GF-D8 (cell line): ENCODE measurements around the gene LRRC7.

Experiments
- DNase-seq: peaks from one replicate; lab custom pipeline; 2025; lab: John Stamatoyannopoulos, UW

Gene LRRC7

DNA sequence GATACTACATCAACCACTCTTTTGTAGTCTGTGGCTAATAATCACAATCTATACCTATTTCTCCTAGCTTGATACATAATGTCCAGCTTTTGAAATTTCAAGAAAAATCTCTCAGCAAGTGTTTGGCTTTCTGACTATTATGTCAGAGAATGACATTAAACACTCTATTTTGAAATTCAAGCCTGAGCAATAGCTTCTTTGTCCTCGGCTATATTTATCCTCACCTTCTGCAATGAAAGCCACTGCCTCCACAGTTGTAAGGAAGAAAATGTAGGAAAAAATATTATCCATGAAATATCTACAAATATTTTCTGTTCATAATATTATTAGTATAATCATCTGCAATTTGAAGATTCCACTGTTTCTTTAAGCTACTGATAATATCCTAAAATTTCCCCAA lies 22.1 kb downstream of the LRRC7 start:
- DNase-seq, result no peak

DNA sequence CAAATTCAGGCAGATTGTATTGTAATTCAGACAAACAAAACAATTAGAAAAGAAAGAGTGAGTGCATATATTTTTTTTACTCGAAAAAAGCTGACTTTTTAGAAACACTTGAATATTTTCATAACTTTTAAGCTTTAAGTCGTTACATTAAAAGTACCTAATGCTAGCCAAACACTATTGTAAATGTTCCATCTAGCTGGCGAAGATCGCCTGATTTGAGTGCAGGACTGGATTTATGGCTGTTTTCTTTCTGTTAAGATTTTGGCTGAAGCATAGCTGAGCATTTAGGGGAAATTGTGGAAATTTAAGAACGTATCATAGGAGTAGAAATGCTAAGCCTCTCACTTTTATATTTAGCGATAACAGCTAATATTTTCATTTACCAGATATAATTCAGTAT lies 24.6 kb downstream of the LRRC7 start:
- no peak for DNase-seq

DNA sequence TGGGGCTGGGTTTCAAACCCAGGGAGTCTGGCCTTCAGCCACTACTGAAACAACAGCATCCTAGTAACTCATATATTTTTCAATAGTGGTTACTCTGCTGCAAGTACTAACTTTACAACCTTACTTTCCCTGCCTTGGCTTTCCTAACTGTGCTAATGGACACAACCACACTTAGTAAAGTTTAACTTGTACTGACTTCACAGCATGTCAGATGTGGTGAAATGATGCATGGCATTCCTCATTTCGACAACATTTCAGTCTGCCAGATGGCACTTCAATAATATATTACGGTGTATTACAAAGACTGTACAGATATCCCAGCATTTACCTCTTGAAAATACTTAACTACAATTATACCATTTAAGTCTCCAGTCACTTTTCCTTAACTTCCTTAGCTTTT lies 27.8 kb downstream of the LRRC7 start:
- no peak for DNase-seq

DNA sequence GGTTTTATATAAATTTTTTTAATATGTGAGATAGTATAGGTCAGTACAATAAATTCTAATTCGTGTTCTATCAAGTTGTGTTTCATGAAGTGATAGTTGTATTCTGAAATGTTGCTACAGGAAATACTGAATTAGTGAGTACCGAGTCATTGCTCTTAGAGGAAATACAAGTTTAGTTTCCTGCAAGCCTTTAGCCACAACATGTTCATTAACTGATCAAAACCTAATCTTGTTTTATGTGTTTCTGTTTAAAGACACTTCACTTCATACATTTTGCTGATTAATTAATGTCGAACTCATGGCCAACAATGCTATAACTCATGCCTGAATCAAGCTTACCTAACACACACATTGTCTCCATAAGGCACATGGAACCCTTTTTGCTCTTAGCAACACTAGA lies 43.6 kb downstream of the LRRC7 start:
- DNase-seq, result no peak

DNA sequence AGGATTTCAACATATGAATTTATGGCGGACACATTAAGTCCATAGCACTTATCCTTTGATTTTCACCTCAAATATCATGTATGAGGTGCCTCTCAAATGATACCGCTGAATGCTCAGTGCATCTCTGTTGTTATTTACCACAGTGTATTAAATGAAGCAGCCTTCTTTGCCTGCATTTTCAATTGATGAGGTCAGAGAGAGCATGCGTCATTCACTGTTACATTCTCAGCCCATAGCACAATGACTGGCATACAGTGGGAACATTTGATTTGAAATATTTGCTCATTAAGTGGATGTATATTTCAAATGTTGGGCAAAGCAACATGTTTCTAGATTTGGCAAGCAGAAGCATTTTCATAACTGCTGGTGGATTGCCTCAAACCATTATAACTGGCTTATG lies 45.7 kb downstream of the LRRC7 start:
- no peak for DNase-seq

DNA sequence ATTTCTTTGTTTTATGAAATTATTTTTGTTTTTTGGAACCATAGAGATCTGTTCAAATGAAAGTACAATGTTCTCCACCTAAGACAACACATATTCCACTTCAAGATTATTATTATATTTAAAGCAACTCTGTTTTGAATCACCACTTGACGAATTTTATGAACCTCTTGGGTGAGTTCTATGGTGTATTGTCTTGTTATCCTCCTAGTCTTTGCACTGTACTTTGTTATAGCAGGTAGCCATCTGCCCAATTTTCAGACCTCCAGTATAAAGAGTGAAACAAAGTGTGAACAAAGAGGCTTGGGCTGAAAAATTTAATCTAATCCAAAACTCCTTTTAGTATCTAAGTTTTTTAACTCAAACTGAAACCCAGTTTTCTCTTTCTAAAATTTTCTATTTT lies 71.0 kb downstream of the LRRC7 start:
- DNase-seq, result no peak

DNA sequence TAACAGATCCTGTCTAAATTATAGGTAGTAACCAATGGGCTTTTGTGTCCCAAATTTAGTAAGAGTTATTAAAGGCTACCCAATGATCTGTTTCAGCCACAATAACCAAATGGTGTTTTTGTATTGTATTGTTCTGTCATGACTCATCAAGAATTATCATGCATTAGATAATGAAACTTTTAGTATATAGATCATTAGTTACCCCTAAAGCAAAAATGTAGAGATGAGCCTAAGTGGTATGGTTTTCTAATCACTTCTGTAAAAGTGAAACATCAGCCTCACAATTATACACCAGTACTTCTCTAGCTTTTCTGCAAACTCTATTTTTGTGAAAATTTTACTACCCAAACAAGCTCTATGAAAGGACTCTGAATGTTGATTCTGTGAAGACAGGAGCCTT lies 71.4 kb downstream of the LRRC7 start:
- DNase-seq, result no peak

DNA sequence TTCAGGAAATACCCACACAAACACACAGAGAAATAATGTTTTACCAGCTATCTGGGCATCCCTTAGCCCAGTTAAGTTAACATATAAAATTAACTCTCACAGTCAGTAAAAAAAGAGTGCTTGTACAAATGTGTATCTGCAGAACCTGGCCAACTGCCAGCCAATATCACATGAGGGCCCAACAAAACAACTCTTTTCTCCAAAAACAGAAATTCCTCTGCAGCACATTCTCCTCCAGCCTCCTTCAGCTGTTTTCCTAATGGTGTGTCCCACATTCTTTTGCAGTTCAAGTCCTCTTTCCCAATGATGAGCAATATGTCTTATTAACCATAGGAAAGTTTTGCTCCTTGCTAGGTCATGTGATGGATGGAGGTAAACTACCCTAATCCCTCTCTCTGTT lies 75.5 kb downstream of the LRRC7 start:
- DNase-seq, result no peak

DNA sequence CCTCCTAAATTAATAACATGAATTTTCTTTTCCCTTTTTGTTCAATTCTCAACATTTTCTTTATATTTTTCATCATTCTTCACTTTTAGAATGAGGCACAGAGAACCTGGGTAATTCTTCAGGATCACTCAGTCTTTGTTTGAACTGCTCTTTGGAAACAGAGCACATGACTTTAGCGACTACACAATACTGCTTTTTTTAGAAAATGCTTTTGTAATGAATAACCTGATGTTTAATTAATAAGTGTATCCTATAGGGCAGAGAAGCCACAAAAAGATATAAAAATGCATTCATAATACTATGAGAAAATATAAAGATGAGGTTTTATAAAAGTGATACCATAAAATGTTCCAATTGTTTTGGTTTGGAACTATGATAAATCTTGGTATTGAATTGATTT lies 77.8 kb downstream of the LRRC7 start:
- DNase-seq, result no peak

DNA sequence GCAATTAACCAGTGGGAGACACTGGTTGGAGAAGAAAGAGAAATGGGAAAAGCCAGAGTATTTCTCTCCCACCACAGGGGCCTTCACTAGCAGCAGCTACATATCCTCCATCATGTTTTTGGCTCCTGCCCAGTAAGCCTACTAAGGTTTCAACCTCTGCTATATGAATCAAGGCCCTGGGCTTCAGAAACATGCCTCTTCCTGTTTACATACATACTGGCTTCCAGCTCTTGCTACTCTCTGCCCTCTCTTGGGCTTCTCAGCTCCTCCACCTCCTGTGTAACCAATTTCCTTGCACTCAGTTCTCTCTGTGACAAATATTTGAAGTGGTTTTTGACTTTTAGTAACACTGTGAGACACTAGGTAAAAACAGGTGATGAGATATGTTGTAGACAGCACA lies 80.8 kb downstream of the LRRC7 start:
- DNase-seq, result no peak

DNA sequence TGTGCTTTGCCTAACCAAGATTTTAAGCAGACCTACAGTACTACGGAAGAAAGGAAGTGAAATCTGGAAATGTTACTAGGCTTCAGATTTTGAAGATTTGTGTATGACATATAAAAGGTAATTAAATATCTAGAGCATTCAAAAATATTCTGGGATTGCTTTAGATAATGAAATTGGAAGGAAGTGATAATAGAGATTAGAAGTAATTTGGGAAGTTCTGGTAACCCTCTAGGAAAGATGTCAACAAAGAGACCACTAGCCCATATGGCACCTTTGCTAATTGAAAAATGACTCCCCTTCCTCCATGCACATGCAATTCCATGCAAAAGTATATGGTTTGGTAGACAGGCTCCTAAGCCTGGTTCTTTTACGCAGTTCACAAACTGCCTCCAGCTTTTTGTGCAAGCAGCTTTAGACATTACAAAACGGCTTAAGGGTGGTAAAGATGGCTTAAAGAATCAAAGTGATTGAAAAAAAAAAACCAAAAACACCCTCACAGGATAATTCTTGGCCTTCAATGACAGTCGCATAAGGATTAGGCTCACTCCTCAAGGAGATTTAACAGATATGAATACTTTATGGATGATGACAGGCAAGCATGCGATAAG lies 81.8 kb downstream of the LRRC7 start:
- no peak for DNase-seq

DNA sequence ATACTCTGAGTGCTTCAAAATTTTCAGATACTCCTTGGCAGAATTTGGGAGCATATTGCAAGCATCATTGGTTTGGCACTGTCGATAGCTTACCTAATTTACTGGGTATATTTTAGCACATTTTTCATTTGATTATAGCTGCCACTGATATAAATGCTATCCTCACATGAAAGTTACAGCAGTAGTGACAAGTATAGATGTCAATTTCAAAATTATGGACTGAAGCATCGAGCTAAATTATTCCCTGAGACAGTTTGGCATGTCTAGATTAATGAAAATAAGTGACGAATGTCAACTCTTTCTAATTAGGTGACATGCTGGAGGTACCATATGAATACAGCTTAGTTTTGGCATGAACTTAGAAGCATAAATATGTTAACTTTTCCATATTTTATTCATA lies 83.1 kb downstream of the LRRC7 start:
- DNase-seq, result no peak

DNA sequence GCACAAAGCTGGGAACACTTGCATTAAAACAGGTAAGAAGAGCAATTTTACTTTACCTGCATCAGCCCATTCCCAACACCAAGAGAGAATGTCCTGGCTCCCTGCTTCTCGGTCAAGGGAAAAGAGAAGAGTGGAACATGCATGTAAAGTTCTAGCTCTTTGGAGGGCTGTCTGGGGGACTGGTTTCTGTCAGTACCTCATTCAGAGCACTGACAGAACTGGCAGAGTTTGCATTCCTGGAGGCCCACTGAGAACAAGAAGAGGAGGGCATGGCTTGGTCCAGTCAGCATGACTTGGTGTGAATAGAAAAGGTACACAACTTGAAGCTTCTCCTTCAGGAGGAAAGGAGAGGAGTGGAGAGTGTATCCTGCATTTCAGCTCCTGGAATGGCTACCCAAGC lies 83.9 kb downstream of the LRRC7 start:
- no peak for DNase-seq

DNA sequence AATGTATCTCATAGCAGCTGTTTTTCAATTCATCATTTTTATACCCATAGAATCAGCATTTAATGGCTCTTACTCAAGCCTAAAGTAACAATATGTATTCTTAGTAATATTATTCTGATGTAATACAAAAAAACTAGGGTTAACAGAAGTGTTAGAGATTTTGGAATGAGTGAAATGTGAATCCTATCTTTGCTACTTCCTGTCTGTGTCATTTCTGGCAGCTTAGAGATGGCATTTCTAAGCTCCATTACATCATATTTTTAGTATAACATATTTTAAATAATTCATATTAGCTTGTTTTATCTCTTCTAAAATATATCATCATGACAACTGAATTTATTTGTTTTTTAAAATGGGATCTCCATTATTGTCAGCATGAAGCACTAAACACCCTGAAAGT lies 90.2 kb downstream of the LRRC7 start:
- DNase-seq, result no peak

DNA sequence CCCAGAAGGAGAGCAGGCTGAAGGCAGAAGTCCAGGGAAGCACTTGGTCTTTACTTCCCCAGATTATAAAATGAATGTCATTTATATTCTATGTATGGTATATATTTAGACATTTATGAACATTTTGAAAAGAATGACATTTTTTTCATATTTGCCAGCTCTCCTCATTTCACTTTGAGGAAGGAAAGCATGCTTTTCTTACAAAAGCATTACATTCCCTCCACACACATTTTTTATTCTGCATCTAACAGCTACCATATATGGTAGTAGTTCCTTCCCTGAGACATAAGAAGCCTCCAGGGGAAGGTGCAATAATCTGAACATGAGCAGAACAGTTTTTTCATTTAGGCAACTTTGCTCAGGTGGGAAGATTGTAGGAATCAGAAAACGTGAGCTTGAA lies 94.0 kb downstream of the LRRC7 start:
- no peak for DNase-seq

DNA sequence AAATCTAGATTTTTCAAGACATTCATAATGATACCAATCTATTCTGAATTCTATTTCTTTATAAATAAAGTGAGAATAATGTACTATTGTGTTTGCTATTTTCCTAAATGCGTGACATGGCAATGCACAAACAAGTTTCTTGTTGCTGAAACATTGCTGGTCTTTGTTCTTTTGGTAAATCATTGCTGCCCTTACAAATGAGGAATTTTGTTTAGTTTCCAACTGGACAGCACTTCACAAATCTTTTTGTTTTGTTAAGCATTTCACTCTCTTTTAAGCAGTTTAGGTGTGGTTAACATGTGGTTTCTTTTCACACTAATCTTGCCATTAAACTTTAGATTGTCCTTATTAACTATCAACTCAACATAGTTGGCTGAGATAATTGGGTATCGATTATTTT lies 94.6 kb downstream of the LRRC7 start:
- no peak for DNase-seq

DNA sequence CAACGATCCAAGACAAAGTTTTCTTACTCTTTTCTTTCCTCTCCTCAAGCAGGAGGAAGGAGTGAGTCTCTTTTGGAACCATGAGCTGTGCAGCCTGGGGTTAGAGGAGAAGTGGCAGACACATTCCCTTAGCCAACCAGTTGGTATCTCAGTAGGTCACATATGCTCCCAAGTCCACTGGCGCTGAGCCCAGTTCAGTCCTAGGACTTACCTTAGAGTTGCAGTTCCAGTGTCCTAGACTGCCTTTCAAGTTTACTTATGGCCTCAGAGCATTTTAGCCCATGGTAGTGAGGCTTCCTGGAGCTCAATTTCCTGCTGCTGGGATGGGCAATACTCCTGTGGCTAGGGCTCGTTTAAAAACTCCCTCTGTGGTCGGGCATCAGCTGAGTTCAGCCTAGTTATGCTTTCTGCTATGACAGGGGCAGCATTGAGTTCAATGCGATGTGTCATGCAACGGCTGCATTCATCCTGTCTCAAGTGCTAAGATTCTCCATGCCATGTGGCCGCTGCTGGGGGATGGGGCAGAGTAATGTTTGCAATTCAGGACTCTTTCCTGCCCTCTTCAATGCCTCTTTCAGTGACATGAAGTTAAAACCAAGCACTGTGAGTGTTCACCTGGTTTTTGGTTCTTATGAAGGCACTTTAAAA lies 103.8 kb downstream of the LRRC7 start:
- no peak for DNase-seq

DNA sequence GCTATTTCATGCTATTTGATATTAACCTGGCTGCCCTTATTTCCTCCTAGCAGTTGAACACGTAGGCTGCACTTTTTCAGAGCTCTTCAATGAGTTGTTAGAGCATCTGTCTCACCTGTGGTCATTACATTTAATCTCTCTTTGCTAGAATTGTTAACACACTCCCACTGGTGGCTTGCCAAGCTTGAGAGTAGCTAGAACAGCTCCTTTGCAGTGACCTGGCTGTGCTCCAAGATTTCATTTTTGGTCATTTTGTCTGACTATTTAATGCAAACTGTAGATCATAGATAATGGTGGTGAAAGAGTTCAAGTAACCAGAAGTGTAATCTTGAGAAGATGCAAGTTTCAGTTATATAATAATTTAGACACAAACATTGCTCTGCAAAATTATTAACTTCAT lies 105.6 kb downstream of the LRRC7 start:
- no peak for DNase-seq

DNA sequence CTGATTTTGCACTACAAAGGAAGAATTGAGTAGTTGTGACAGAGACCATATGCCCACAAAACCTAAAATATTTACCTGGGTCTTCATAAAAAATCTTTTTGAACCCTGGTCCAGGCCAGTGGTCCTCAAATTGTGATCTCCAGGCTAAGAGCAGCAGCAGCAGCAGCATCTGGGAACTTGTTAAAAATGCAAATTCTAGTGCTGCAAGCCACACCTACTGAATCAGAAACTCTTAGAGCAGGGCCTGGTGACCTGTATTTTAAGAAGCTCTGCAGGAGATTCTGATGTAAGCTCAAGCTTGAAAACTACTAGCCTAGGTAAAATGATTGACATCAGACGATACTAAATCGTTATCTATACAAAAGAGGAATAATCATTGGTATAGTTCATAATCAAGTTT lies 112.2 kb downstream of the LRRC7 start:
- DNase-seq, result no peak

DNA sequence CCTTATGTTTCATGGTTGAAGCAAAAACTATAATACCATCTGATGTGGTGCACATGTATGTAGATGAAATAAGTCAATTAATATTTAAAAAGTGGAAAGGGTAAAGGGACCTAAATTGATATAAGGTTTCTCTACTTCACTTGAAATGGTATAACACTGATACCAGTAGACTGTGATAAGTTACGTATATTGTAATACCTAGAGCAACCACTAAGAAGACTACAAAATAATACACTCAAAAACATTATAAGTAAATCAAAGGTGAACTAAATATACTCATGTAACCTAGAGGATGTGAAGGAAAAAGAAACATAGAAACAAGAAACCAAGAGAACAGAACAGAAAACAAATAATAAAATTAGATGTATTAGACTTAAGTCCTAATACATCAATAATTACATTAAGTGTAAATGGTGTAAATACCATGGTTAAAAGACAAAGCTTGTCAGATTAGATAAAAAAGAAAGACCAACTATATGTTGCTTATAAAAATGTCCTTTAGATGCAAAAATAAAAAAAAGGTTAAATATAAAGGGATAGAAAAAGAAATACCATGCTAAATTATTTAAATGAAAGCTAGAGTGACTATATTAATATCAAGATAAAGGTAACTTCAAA lies 118.8 kb downstream of the LRRC7 start:
- DNase-seq, result no peak

DNA sequence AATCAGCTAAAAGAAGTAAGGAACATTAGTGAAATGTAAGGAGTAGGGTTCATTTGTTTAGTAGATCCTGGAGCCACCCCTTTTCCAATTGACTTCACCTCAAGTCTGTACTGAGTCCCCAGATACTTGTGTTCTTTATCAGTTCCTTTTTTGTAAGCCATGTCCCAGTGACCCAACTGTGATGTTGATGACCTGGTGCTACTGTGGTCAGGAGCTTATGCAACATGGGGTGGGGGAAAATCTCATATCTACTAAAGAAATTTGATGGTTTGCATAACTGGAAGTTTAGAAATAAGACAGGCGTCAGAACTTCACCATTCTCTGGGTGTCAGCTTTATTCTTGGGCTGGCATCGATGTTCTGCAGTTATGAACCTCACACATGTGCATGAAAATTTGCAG lies 120.5 kb downstream of the LRRC7 start:
- peak; percentile 19 for DNase-seq

DNA sequence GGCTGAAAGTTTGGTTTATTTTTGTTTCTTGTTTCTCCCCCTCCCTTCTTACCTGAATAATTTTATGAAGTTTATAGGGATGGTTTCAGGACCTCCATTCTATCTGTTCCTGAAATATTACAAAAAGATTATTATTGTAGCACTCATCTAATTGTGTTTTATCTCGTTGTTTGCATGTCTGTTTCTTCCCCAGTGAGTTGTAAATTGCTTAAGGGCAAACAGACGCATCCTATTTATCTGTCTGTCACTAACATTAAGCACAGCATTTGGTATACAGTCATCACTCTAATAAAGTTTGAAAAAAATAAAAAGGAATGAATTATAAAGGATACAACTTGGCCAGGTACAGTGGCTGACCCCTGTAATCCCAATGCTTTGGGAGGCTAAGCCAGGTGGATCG lies 123.5 kb downstream of the LRRC7 start:
- no peak for DNase-seq

DNA sequence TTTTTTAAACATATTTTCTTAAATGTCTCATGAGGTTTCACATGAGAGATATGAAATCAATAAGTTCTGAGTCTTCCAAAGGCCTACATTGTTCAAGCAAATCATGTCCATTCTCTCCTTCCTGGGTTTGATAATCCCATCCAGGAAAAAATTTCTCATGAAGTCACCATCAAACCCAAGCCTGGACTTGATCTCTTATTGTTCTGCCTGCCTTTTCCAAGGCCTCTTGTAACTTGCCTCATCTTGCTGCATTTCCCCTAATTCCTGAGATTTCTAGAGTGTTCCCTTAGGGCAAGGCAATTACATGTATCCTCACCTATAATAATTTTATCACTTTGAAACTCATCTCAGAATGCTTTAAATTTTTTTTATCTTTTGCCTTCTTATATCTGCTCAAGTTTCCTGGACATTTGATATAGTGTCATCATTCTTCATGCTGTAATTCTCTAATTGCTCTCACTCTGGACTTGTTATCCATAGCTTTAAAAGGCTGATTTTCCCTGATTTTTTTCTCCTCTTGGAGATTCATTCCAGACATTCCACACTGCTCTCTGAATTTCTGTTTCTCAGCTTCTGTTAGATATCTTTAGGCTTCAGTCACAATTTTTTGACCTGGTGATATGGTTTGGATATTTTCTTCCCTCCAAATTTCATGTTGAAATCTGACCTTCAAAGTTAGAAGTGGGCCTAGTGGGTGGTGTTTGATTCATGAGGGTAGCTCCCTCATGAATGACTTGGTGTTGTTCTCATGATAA lies 126.4 kb downstream of the LRRC7 start:
- no peak for DNase-seq
